Natural killer cell (primary cell): ENCODE results near the gene SYNC. TPM values are rescaled to one million over a fixed set of nuclear protein-coding genes. Genes with fewer than 3 reads are reported as not detected.
"Not testable (repeated sequence)": the region's sequence is repeated elsewhere in the genome, so short reads cannot be mapped to it uniquely, and the experiment has no call there.

Experiments
- ATAC-seq, 3 donors: fragments of 150-1000 bp in 2 of 3; fragments of 200-7000 bp in 1 of 3; cut with Tn5 transposase; 1 replicate in 1 of 3; 2 replicates in 2 of 3; pipeline ENCODE4 v1.10.0; 2021; ENCODE audit warnings: mild to moderate bottlenecking in 2 of 3, moderate library complexity in 2 of 3
- DNase-seq, 2 donors: peaks; one replicate each; pipeline versions ENCODE4 v3.0.0 to v3.0.0-alpha.2; 2013 to 2021; ENCODE audit warnings: mixed read lengths in 1 of 2
- H3K27ac ChIP-seq: one replicate; pipeline ENCODE4 v1.5.1; 2013; ENCODE audit warnings: mild to moderate bottlenecking, low read length
- H3K27me3 ChIP-seq: one replicate; pipeline ENCODE4 v1.6.1; 2013; ENCODE audit warnings: low read length; ENCODE audit not compliant: control insufficient read depth, insufficient read depth
- H3K36me3 ChIP-seq: one replicate; pipeline ENCODE4 v1.6.1; 2013; ENCODE audit warnings: low read length; ENCODE audit not compliant: control insufficient read depth, insufficient read depth
- H3K4me1 ChIP-seq: one replicate; pipeline ENCODE4 v1.6.1; 2013; ENCODE audit warnings: low read length; ENCODE audit not compliant: control insufficient read depth, insufficient read depth
- H3K4me3 ChIP-seq: one replicate; pipeline ENCODE4 v1.5.1; 2013; ENCODE audit warnings: low read length
- H3K9me3 ChIP-seq: one replicate; pipeline ENCODE4 v1.6.1; 2013; ENCODE audit warnings: low read length; ENCODE audit not compliant: control insufficient read depth, insufficient read depth
- H3K27ac Mint-ChIP-seq, 2 donors: one replicate each; pipeline ENCODE4 v1.8.0; 2022; ENCODE audit warnings: mild to moderate bottlenecking in 2 of 2, mixed read lengths in 2 of 2, moderate library complexity in 1 of 2
- H3K27me3 Mint-ChIP-seq, 2 donors: one replicate each; pipeline ENCODE4 v1.8.0; 2022; ENCODE audit warnings: low read depth in 2 of 2, mixed read lengths in 2 of 2
- H3K36me3 Mint-ChIP-seq: one replicate; pipeline ENCODE4 v1.8.0; 2022; ENCODE audit warnings: mixed read lengths
- H3K4me1 Mint-ChIP-seq, 2 donors: one replicate each; pipeline ENCODE4 v1.8.0; 2022; ENCODE audit warnings: mixed read lengths in 2 of 2
- H3K4me3 Mint-ChIP-seq: one replicate; pipeline ENCODE4 v1.8.0; 2022; ENCODE audit warnings: mild to moderate bottlenecking, moderate library complexity, mixed read lengths
- H3K9me3 Mint-ChIP-seq, 2 donors: one replicate each; pipeline ENCODE4 v1.8.0; 2022; ENCODE audit warnings: mixed read lengths in 2 of 2
- WGBS: methylation state at CpG from one replicate; pipeline ENCODE4 v1.1.7; 2013; ENCODE audit warnings: missing lambda C conversion rate; ENCODE audit not compliant: insufficient coverage; 5-methylcytosine and 5-hydroxymethylcytosine counted together
- intact Hi-C: fragments of 100-400 bp; cut with micrococcal nuclease; formaldehyde crosslinking; loops from one replicate; pipeline ENCODE4 v1.14.2; 2022
- total RNA-seq, 4 donors: library from RNA; stranded (reverse); fragments of 120-200 nt in 1 of 4; gene quantifications; one replicate each; pipeline versions ENCODE4 v1.2.3 to v1.2.4, GENCODE V29; 2013 to 2022
- TF ChIP-seq, protein P1 (sequence below): fragments of 200-600 bp; IDR thresholded peaks from one replicate; pipeline ENCODE4 v1.8.0; 2022; ENCODE audit warnings: antibody characterized with exemption

SYNC gene
- total RNA-seq, 3 donors from 2014 or later (not counting 1 experiment from before 2014, with no cell fraction given): not detected

DNA sequence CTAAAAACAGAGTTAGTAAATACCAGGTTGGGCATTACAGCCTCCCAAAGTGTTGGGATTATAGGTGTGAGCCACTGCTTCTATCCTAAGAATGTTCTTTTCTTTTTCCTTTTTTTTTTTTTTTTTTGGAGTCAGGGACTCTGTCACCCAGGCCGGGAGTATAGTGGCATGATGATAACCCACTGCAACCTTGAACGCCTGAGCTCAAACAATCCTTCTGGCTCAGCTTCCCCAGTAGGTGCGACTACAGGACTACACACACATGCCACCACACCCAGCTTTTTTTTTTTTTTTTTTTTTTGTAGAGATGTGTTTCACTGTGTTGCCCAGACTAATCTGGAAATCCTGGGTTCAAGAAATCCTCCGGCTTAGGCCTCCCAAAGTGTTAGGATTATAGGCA is 58.1 kb downstream of the SYNC start:
- Histone ChIP-seq H3K27ac (no peak overlapping the region), H3K9me3 (no peaks in the 10 kb centered on the region), H3K4me1 (peaks cover 5% of the 10 kb centered on the region), H3K36me3 (peaks cover 2% of the 10 kb centered on the region), H3K4me3 (no peak overlapping the region), H3K27me3 (no peaks in the 10 kb centered on the region)
- no peak overlapping the region for H3K27ac Mint-ChIP-seq
- intact Hi-C loops: no loop called here
- no peak overlapping the region for H3K4me3 Mint-ChIP-seq
- TF ChIP-seq, protein P1, sequence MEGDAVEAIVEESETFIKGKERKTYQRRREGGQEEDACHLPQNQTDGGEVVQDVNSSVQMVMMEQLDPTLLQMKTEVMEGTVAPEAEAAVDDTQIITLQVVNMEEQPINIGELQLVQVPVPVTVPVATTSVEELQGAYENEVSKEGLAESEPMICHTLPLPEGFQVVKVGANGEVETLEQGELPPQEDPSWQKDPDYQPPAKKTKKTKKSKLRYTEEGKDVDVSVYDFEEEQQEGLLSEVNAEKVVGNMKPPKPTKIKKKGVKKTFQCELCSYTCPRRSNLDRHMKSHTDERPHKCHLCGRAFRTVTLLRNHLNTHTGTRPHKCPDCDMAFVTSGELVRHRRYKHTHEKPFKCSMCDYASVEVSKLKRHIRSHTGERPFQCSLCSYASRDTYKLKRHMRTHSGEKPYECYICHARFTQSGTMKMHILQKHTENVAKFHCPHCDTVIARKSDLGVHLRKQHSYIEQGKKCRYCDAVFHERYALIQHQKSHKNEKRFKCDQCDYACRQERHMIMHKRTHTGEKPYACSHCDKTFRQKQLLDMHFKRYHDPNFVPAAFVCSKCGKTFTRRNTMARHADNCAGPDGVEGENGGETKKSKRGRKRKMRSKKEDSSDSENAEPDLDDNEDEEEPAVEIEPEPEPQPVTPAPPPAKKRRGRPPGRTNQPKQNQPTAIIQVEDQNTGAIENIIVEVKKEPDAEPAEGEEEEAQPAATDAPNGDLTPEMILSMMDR: no peak
- peaks cover 12 to 16% of the 10 kb centered on the region in 2 donors for H3K4me1 Mint-ChIP-seq
- no peaks in the 10 kb centered on the region for H3K9me3 Mint-ChIP-seq
- no peaks in the 10 kb centered on the region for H3K36me3 Mint-ChIP-seq
- 90% methylated on average over 2 of the region's 4 CpGs for WGBS
- DNase-seq: no peak
- ATAC-seq: no peak
- H3K27me3 Mint-ChIP-seq: no peaks in the 10 kb centered on the region

DNA sequence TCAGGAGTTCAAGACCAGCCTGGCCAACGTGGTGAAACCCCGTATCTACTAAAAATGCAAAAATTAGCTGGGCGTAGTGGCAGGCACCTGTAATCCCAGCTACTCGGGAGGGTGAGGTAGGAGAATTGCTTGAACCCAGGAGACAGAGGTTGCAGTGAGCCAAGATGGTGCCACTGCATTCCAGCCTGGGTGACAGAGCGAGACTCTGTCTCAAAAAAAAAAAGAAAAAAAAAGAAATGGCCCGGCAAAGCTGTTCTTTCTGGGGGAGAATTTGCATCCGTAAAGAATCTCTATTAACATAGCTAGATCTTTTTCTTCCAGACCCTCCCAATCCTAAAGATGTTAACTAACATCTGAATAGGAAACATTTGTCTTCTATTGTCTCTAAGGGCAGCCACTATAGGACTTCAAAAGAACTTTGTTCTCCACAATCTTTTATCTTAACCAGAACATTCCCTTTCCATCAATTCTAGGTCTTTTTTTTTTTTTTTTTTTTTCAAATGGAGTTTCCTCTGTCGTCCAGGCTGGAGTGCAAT is 60.2 kb downstream of the SYNC start:
- H3K4me1 ChIP-seq, H3K9me3 ChIP-seq, H3K36me3 ChIP-seq, H3K27me3 ChIP-seq, H3K27ac ChIP-seq, H3K4me1 Mint-ChIP-seq, H3K27ac Mint-ChIP-seq, H3K4me3 Mint-ChIP-seq, H3K9me3 Mint-ChIP-seq, H3K27me3 Mint-ChIP-seq, intact Hi-C loops, H3K36me3 Mint-ChIP-seq, DNase-seq, ATAC-seq, H3K4me3 ChIP-seq: not testable (repeated sequence)
- WGBS: 88% methylated on average over 7 of the region's 8 CpGs

DNA sequence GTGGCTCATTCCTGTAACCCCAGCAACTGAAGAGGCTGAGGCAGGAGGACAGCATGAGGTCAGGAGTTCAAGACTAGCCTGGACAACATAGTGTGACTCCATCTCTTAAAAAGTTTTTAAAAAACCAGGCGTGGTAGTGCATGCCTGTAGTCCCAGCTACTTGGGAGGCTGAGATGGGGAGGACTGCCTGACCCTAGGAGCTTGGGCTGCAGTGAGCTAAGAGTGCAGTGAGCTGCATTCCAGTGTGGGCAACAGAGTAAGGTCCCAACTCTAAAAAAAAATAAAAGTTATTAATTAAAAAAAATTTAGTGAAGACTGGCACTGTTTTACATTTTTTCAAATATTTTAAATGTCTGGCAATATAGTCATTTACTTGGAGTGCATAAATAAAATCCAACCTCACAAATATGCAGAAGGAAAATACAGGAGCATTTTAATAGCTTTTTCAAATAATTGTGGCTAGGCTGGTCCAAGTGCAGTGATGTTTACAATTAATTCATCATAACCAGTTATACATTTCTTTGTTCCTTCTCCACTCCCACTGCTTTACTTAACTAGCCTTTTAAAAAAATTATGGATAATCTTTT is 63.0 kb downstream of the SYNC start:
- intact Hi-C loops: no loop called here
- Mint-ChIP-seq H3K9me3 (no peaks in the 10 kb centered on the region), H3K4me3 (no peak overlapping the region), H3K36me3 (no peaks in the 10 kb centered on the region), H3K27me3 (no peaks in the 10 kb centered on the region), H3K4me1 (peaks cover 0 to 22% of the 10 kb centered on the region in 2 donors), H3K27ac (no peak overlapping the region)
- H3K36me3 ChIP-seq: peaks cover 2% of the 10 kb centered on the region
- no peaks in the 10 kb centered on the region for H3K9me3 ChIP-seq
- H3K27me3 ChIP-seq: no peaks in the 10 kb centered on the region
- no peak overlapping the region for H3K4me3 ChIP-seq
- DNase-seq (no peak), ATAC-seq (no peak)
- 89% methylated on average over 1 of the region's 1 CpG for WGBS
- TF ChIP-seq, protein P1: no peak
- H3K4me1 ChIP-seq: no peaks in the 10 kb centered on the region
- H3K27ac ChIP-seq: no peak overlapping the region

DNA sequence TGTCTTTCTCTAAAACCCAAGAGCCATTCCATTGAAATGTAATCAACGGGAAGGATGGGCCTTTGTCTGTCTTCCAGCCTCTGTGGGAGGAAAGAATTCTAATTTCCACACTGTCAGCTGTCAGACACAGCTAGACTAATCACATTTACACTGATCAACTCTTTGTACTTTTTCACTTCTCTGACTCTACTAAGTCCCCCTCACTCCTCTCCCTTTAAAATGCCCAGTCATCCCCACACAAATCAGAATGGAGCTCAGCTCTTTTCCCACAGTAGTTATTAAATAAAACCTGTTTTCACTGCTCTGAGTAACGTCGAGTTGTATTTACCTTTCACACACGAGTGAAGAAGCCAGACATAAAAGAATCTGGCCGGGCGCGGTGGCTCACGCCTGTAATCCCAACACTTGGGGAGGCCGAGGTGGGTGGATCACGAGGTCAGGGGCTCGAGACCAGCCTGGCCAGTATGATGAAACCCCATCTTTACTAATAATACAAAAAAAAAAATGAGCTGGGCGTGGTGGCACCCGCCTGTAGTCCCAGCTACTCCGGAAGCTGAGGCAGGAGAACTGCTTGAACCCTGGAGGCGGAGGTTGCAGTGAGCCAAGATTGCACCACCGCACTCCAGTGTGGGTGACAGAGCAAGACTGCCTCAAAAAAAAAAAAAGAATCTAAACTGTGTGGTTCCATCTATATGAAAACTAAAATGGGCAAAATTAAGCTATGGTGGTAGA is 65.5 kb downstream of the SYNC start:
- DNase-seq (no peak), ATAC-seq (no peak)
- H3K4me3 Mint-ChIP-seq: no peak overlapping the region
- Histone ChIP-seq H3K9me3 (no peaks in the 10 kb centered on the region), H3K4me3 (no peak overlapping the region), H3K27ac (no peak overlapping the region), H3K36me3 (peaks cover 18% of the 10 kb centered on the region), H3K27me3 (no peaks in the 10 kb centered on the region), H3K4me1 (no peaks in the 10 kb centered on the region)
- peaks cover 10% of the 10 kb centered on the region for H3K36me3 Mint-ChIP-seq
- no peaks in the 10 kb centered on the region for H3K9me3 Mint-ChIP-seq
- H3K27ac Mint-ChIP-seq: peak overlapping the region; percentile 31 to 35
- TF ChIP-seq, protein P1: no peak
- H3K27me3 Mint-ChIP-seq: no peaks in the 10 kb centered on the region
- intact Hi-C loops: no loop called here
- WGBS: 95% methylated on average over 14 of the region's 16 CpGs
- H3K4me1 Mint-ChIP-seq: peaks cover 0 to 22% of the 10 kb centered on the region in 2 donors
